NB4 (cell line): ENCODE measurements around the gene KIF11.
"Not testable (repeated sequence)": the region's sequence is repeated elsewhere in the genome, so short reads cannot be mapped to it uniquely, and the experiment has no call there.

Source experiments
- TF ChIP-seq, protein P1 (sequence below): IDR thresholded peaks from 2 replicates; pipeline ENCODE4 v1.6.1; 2011; ENCODE audit warnings: low read depth, low read length
- TF ChIP-seq, protein P2 (sequence below): IDR thresholded peaks from one replicate; pipeline ENCODE4 v1.5.1; 2012; ENCODE audit warnings: low read depth, low read length

DNA sequence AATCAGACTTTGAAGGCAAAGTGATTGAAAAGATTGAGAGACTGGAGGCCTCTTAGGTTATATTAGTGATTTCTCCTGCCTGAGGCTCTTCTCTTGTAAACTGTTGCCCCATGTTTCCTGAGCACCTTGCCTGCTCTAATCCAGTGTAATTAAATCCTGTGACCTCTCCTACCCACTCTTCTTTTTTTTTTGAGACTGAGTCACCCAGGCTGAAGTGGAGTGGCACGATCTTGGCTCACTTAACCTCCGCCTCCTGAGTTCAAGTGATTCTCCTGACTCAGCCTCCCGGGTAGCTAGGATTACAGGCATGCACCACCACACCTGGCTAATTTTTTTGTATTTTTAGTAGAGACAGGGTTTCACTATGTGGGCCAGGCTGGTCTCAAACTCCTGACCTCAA is 57.9 kb downstream of the KIF11 start:
- TF ChIP-seq, protein P1, sequence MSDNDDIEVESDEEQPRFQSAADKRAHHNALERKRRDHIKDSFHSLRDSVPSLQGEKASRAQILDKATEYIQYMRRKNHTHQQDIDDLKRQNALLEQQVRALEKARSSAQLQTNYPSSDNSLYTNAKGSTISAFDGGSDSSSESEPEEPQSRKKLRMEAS = not testable (repeated sequence)
- TF ChIP-seq, protein P2, sequence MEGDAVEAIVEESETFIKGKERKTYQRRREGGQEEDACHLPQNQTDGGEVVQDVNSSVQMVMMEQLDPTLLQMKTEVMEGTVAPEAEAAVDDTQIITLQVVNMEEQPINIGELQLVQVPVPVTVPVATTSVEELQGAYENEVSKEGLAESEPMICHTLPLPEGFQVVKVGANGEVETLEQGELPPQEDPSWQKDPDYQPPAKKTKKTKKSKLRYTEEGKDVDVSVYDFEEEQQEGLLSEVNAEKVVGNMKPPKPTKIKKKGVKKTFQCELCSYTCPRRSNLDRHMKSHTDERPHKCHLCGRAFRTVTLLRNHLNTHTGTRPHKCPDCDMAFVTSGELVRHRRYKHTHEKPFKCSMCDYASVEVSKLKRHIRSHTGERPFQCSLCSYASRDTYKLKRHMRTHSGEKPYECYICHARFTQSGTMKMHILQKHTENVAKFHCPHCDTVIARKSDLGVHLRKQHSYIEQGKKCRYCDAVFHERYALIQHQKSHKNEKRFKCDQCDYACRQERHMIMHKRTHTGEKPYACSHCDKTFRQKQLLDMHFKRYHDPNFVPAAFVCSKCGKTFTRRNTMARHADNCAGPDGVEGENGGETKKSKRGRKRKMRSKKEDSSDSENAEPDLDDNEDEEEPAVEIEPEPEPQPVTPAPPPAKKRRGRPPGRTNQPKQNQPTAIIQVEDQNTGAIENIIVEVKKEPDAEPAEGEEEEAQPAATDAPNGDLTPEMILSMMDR = not testable (repeated sequence)
